ENCODE results near the gene CMTM6.
"Not testable (repeated sequence)": the region's sequence is repeated elsewhere in the genome, so short reads cannot be mapped to it uniquely, and the experiment has no call there.

Gene CMTM6

GRCh38 chr3:32462191-32462986 is 40.3 kb downstream of the CMTM6 start:
- H3K27ac ChIP-seq (ENCODE audit: low read depth, low read length); H3K4me3 ChIP-seq (ENCODE audit: low read depth in 1 of 2, low read length in 2 of 2); H3K36me3 ChIP-seq (ENCODE audit: insufficient read depth, low read length); H3K4me1 ChIP-seq (ENCODE audit: insufficient read depth, low read length); H3K9ac ChIP-seq (ENCODE audit: low read length); H3K9me3 ChIP-seq (ENCODE audit: low read length); H3K27me3 ChIP-seq (ENCODE audit: control insufficient read depth in 1 of 2, insufficient read depth in 2 of 2, low read length in 2 of 2): not testable (repeated sequence)

- not testable (repeated sequence) for H3K4me3 ChIP-seq (ENCODE audit: low read depth in 1 of 2, low read length in 2 of 2); H3K4me1 ChIP-seq (ENCODE audit: insufficient read depth, low read length); H3K36me3 ChIP-seq (ENCODE audit: insufficient read depth, low read length); H3K9me3 ChIP-seq (ENCODE audit: low read length); H3K9ac ChIP-seq (ENCODE audit: low read length); H3K27ac ChIP-seq (ENCODE audit: low read depth, low read length); H3K27me3 ChIP-seq (ENCODE audit: control insufficient read depth in 1 of 2, insufficient read depth in 2 of 2, low read length in 2 of 2)
Measured at GRCh38 chr3:32460817-32461496, 41.7 kb downstream of the CMTM6 start.

- no peak overlapping the region for H3K4me3 ChIP-seq (ENCODE audit: low read depth in 1 of 2, low read length in 2 of 2)
- no peaks in the 10 kb centered on the region for H3K9me3 ChIP-seq (ENCODE audit: low read length)
- no peak overlapping the region for H3K9ac ChIP-seq (ENCODE audit: low read length)
- no peaks in the 10 kb centered on the region for H3K36me3 ChIP-seq (ENCODE audit: insufficient read depth, low read length)
- no peaks in the 10 kb centered on the region for H3K4me1 ChIP-seq (ENCODE audit: insufficient read depth, low read length)
- no peak overlapping the region for H3K27ac ChIP-seq (ENCODE audit: low read depth, low read length)
- no peaks in the 10 kb centered on the region for H3K27me3 ChIP-seq (ENCODE audit: control insufficient read depth in 1 of 2, insufficient read depth in 2 of 2, low read length in 2 of 2)
Measured at GRCh38 chr3:32460031-32460749, 42.5 kb downstream of the CMTM6 start.

GRCh38 chr3:32459450-32459849 is 43.2 kb downstream of the CMTM6 start:
- Histone ChIP-seq H3K27me3 (ENCODE audit: control insufficient read depth in 1 of 2, insufficient read depth in 2 of 2, low read length in 2 of 2) (no peaks in the 10 kb centered on the region), H3K4me3 (ENCODE audit: low read depth in 1 of 2, low read length in 2 of 2) (no peak overlapping the region), H3K9me3 (ENCODE audit: low read length) (no peaks in the 10 kb centered on the region), H3K4me1 (ENCODE audit: insufficient read depth, low read length) (no peaks in the 10 kb centered on the region), H3K9ac (ENCODE audit: low read length) (no peak overlapping the region), H3K36me3 (ENCODE audit: insufficient read depth, low read length) (no peaks in the 10 kb centered on the region), H3K27ac (ENCODE audit: low read depth, low read length) (no peak overlapping the region)

GRCh38 chr3:32457971-32458471 is 44.6 kb downstream of the CMTM6 start:
- no peak overlapping the region for H3K4me3 ChIP-seq (ENCODE audit: low read depth in 1 of 2, low read length in 2 of 2)
- H3K27ac ChIP-seq (ENCODE audit: low read depth, low read length): no peak overlapping the region
- no peaks in the 10 kb centered on the region for H3K27me3 ChIP-seq (ENCODE audit: control insufficient read depth in 1 of 2, insufficient read depth in 2 of 2, low read length in 2 of 2)
- no peaks in the 10 kb centered on the region for H3K9me3 ChIP-seq (ENCODE audit: low read length)
- no peak overlapping the region for H3K9ac ChIP-seq (ENCODE audit: low read length)
- no peaks in the 10 kb centered on the region for H3K36me3 ChIP-seq (ENCODE audit: insufficient read depth, low read length)
- H3K4me1 ChIP-seq (ENCODE audit: insufficient read depth, low read length): no peaks in the 10 kb centered on the region

- Histone ChIP-seq H3K9ac (ENCODE audit: low read length) (no peak overlapping the region), H3K4me1 (ENCODE audit: insufficient read depth, low read length) (no peaks in the 10 kb centered on the region), H3K27ac (ENCODE audit: low read depth, low read length) (no peak overlapping the region), H3K4me3 (ENCODE audit: low read depth in 1 of 2, low read length in 2 of 2) (no peak overlapping the region), H3K9me3 (ENCODE audit: low read length) (no peaks in the 10 kb centered on the region), H3K27me3 (ENCODE audit: control insufficient read depth in 1 of 2, insufficient read depth in 2 of 2, low read length in 2 of 2) (no peaks in the 10 kb centered on the region), H3K36me3 (ENCODE audit: insufficient read depth, low read length) (no peaks in the 10 kb centered on the region)
Measured at GRCh38 chr3:32456429-32457130, 46.1 kb downstream of the CMTM6 start.

- no peaks in the 10 kb centered on the region for H3K36me3 ChIP-seq (ENCODE audit: insufficient read depth, low read length)
- no peak overlapping the region for H3K9ac ChIP-seq (ENCODE audit: low read length)
- no peak overlapping the region for H3K4me3 ChIP-seq (ENCODE audit: low read depth in 1 of 2, low read length in 2 of 2)
- no peaks in the 10 kb centered on the region for H3K27me3 ChIP-seq (ENCODE audit: control insufficient read depth in 1 of 2, insufficient read depth in 2 of 2, low read length in 2 of 2)
- H3K9me3 ChIP-seq (ENCODE audit: low read length): no peaks in the 10 kb centered on the region
- H3K27ac ChIP-seq (ENCODE audit: low read depth, low read length): no peak overlapping the region
- H3K4me1 ChIP-seq (ENCODE audit: insufficient read depth, low read length): no peaks in the 10 kb centered on the region
Measured at GRCh38 chr3:32455609-32456428, 46.8 kb downstream of the CMTM6 start.

GRCh38 chr3:32454731-32455608 is 47.7 kb downstream of the CMTM6 start:
- no peak overlapping the region for H3K27ac ChIP-seq (ENCODE audit: low read depth, low read length)
- no peaks in the 10 kb centered on the region for H3K4me1 ChIP-seq (ENCODE audit: insufficient read depth, low read length)
- H3K36me3 ChIP-seq (ENCODE audit: insufficient read depth, low read length): no peaks in the 10 kb centered on the region
- H3K9me3 ChIP-seq (ENCODE audit: low read length): no peaks in the 10 kb centered on the region
- no peak overlapping the region for H3K9ac ChIP-seq (ENCODE audit: low read length)
- H3K4me3 ChIP-seq (ENCODE audit: low read depth in 1 of 2, low read length in 2 of 2): no peak overlapping the region
- no peaks in the 10 kb centered on the region for H3K27me3 ChIP-seq (ENCODE audit: control insufficient read depth in 1 of 2, insufficient read depth in 2 of 2, low read length in 2 of 2)

GRCh38 chr3:32454111-32454510 is 48.5 kb downstream of the CMTM6 start:
- H3K27me3 ChIP-seq (ENCODE audit: control insufficient read depth in 1 of 2, insufficient read depth in 2 of 2, low read length in 2 of 2): no peaks in the 10 kb centered on the region
- no peaks in the 10 kb centered on the region for H3K36me3 ChIP-seq (ENCODE audit: insufficient read depth, low read length)
- H3K4me1 ChIP-seq (ENCODE audit: insufficient read depth, low read length): no peaks in the 10 kb centered on the region
- H3K9ac ChIP-seq (ENCODE audit: low read length): no peak overlapping the region
- H3K4me3 ChIP-seq (ENCODE audit: low read depth in 1 of 2, low read length in 2 of 2): no peak overlapping the region
- no peak overlapping the region for H3K27ac ChIP-seq (ENCODE audit: low read depth, low read length)
- H3K9me3 ChIP-seq (ENCODE audit: low read length): no peaks in the 10 kb centered on the region

- no peaks in the 10 kb centered on the region for H3K4me1 ChIP-seq (ENCODE audit: insufficient read depth, low read length)
- no peak overlapping the region for H3K9ac ChIP-seq (ENCODE audit: low read length)
- H3K27ac ChIP-seq (ENCODE audit: low read depth, low read length): no peak overlapping the region
- H3K4me3 ChIP-seq (ENCODE audit: low read depth in 1 of 2, low read length in 2 of 2): no peak overlapping the region
- H3K9me3 ChIP-seq (ENCODE audit: low read length): no peaks in the 10 kb centered on the region
- H3K36me3 ChIP-seq (ENCODE audit: insufficient read depth, low read length): no peaks in the 10 kb centered on the region
- H3K27me3 ChIP-seq (ENCODE audit: control insufficient read depth in 1 of 2, insufficient read depth in 2 of 2, low read length in 2 of 2): no peaks in the 10 kb centered on the region
Measured at GRCh38 chr3:32453346-32453745, 49.3 kb downstream of the CMTM6 start.

Data from muscle layer of colon (tissue), 2 donors.